Keratinocyte (primary cell): ENCODE results near the gene TTC9B. TPM values are rescaled to one million over a fixed set of nuclear protein-coding genes. Genes with fewer than 3 reads are reported as not detected.

Experiments
- DNase-seq: peaks from one replicate; pipeline ENCODE4 v3.0.0-alpha.2; 2011; ENCODE audit warnings: low read depth, missing footprints, low spot score
- FAIRE-seq: peaks from 2 replicates; lab custom pipeline; 2011; peaks lifted over from hg19 to GRCh38; lab: Jason Lieb, UNC
- H2AFZ ChIP-seq: 2 replicates; pipeline ENCODE4 v1.6.0; 2012; ENCODE audit warnings: low read length, control low read depth, inconsistent platforms; ENCODE audit not compliant: control insufficient read depth
- H3K27ac ChIP-seq: 2 replicates; pipeline ENCODE4 v1.5.1; 2011; ENCODE audit warnings: low read length; ENCODE audit not compliant: control insufficient read depth, insufficient read depth
- H3K27me3 ChIP-seq: 3 replicates; pipeline ENCODE4 v1.6.0; 2011; ENCODE audit warnings: low read length; ENCODE audit not compliant: control insufficient read depth, insufficient read depth; ENCODE audit errors: extremely low read depth
- H3K36me3 ChIP-seq, 2 experiments: 2 replicates in 1 of 2; 3 replicates in 1 of 2; pipeline ENCODE4 v1.5.1; 2011; ENCODE audit warnings: low read length in 2 of 2, mild to moderate bottlenecking in 1 of 2; ENCODE audit not compliant: control insufficient read depth in 2 of 2, insufficient read depth in 2 of 2; ENCODE audit errors: extremely low read depth in 1 of 2
- H3K4me1 ChIP-seq: 3 replicates; pipeline ENCODE4 v1.5.1; 2011; ENCODE audit warnings: low read length; ENCODE audit not compliant: control insufficient read depth, insufficient read depth; ENCODE audit errors: extremely low read depth
- H3K4me2 ChIP-seq: 3 replicates; pipeline ENCODE4 v1.6.0; 2011; ENCODE audit warnings: low read depth, low read length; ENCODE audit not compliant: control insufficient read depth, insufficient read depth; ENCODE audit errors: extremely low read depth
- H3K4me3 ChIP-seq, 3 experiments: fragments of 200-600 bp in 1 of 3; sonication (generic) in 1 of 3; 2 replicates in 2 of 3; 3 replicates in 1 of 3; pipeline ENCODE4 v1.5.1; 2011 to 2016; ENCODE audit warnings: low read length in 3 of 3, mild to moderate bottlenecking in 3 of 3, control low read depth in 2 of 3, inconsistent platforms in 1 of 3, low read depth in 1 of 3, mixed read lengths in 1 of 3, mixed run types in 1 of 3, moderate library complexity in 1 of 3; ENCODE audit not compliant: control insufficient read depth in 2 of 3, insufficient read depth in 2 of 3; ENCODE audit errors: extremely low read depth in 1 of 3
- H3K79me2 ChIP-seq: 2 replicates; pipeline ENCODE4 v1.6.0; 2012; ENCODE audit warnings: low read length; ENCODE audit not compliant: control insufficient read depth, insufficient read depth
- H3K9ac ChIP-seq: 3 replicates; pipeline ENCODE4 v1.6.0; 2011; ENCODE audit warnings: low read length; ENCODE audit not compliant: control insufficient read depth, insufficient read depth; ENCODE audit errors: extremely low read depth
- H3K9me1 ChIP-seq: 3 replicates; pipeline ENCODE4 v1.6.0; 2011; ENCODE audit warnings: low read length; ENCODE audit not compliant: control insufficient read depth, insufficient read depth; ENCODE audit errors: extremely low read depth
- H3K9me3 ChIP-seq: 2 replicates; pipeline ENCODE4 v1.5.1; 2012; ENCODE audit warnings: low read depth, low read length; ENCODE audit not compliant: control insufficient read depth
- H4K20me1 ChIP-seq: 3 replicates; pipeline ENCODE4 v1.6.0; 2011; ENCODE audit warnings: low read length; ENCODE audit not compliant: control insufficient read depth, insufficient read depth; ENCODE audit errors: extremely low read depth
- CTCF ChIP-seq, 3 experiments: IDR thresholded peaks in 1 of 3; conservative IDR thresholded peaks in 1 of 3; optimal IDR thresholded peaks in 1 of 3; 2 replicates in 2 of 3; 3 replicates in 1 of 3; pipeline versions ENCODE3 to v1.5.1; 2011; ENCODE audit warnings: low read length in 3 of 3, mild to moderate bottlenecking in 3 of 3, moderate library complexity in 2 of 3, control low read depth in 1 of 3, inconsistent platforms in 1 of 3; ENCODE audit not compliant: insufficient read depth in 2 of 3; ENCODE audit errors: extremely low read depth in 1 of 3
- EZH2 ChIP-seq: IDR thresholded peaks from one replicate; pipeline ENCODE4 v1.6.1; 2012; ENCODE audit warnings: inconsistent platforms, mild to moderate bottlenecking, low read length, moderate library complexity
- dilution Hi-C: fragments of 300-500 bp; cut with MboI; formaldehyde crosslinking; loops from one replicate; pipeline ENCODE4 v1.7.0; 2020; ENCODE audit warnings: low sequenced_read_pairs; ENCODE audit not compliant: extremely low pct_ligation_motif_present
- polyA plus RNA-seq, 5 experiments: library from polyadenylated mRNA; depleted of rRNA in 3 of 5; stranded (reverse) in 3 of 5; stranded (forward) in 1 of 5; unstranded in 1 of 5; fragments of >200 nt; gene quantifications; 1 replicate in 1 of 5; 2 replicates in 3 of 5; 3 replicates in 1 of 5; pipeline versions ENCODE4 v1.2.1 to v1.2.3, GENCODE V29; 2011 to 2012; ENCODE audit warnings: missing spikeins in 2 of 5, low read depth in 1 of 5, low replicate concordance in 1 of 5

Gene TTC9B
- polyA plus RNA-seq, 1 donor (not counting 4 experiments of a cell fraction or from before 2014, with no cell fraction given), result not detected

- DNase-seq, result no peak
- no peaks in the 10 kb centered on the region for H3K79me2 ChIP-seq
- H3K9ac ChIP-seq, result no peak overlapping the region
- TF ChIP-seq CTCF (optimal IDR thresholded peaks at IDR 0.05 in 1 of 3, IDR thresholded peaks at IDR 0.05 in 1 of 3, conservative IDR thresholded peaks at IDR 0.05 in 1 of 3; ENCODE audit: extremely low read depth in 1 of 3, insufficient read depth in 2 of 3, low read length in 3 of 3) (no peak), EZH2 (no peak)
- no peak overlapping the region for H2AFZ ChIP-seq
- peaks cover 25% of the 10 kb centered on the region for H3K27me3 ChIP-seq
- no peak for FAIRE-seq
- no peaks in the 10 kb centered on the region for H3K9me1 ChIP-seq
- no peak overlapping the region for H3K27ac ChIP-seq
- H3K4me1 ChIP-seq, result peaks cover 6% of the 10 kb centered on the region
- dilution Hi-C loops, result no loop called here
- H3K4me3 ChIP-seq, result no peak overlapping the region
- no peaks in the 10 kb centered on the region for H3K36me3 ChIP-seq
- no peaks in the 10 kb centered on the region for H4K20me1 ChIP-seq
- no peaks in the 10 kb centered on the region for H3K9me3 ChIP-seq
- H3K4me2 ChIP-seq, result peak overlapping the region; percentile 39
These were observed 5.1 kb upstream of the TTC9B start for GRCh38 chr19:40223135-40223822.

GRCh38 chr19:40221858-40222619 is 3.9 kb upstream of the TTC9B start:
- no peak overlapping the region for H3K27ac ChIP-seq
- no peaks in the 10 kb centered on the region for H3K36me3 ChIP-seq
- no peak overlapping the region for H3K4me2 ChIP-seq
- no peak overlapping the region for H3K4me3 ChIP-seq
- peaks cover 33% of the 10 kb centered on the region for H3K27me3 ChIP-seq
- H3K4me1 ChIP-seq, result peaks cover 9% of the 10 kb centered on the region
- no peaks in the 10 kb centered on the region for H3K79me2 ChIP-seq
- H3K9ac ChIP-seq, result no peak overlapping the region
- TF ChIP-seq EZH2 (no peak), CTCF (optimal IDR thresholded peaks at IDR 0.05 in 1 of 3, IDR thresholded peaks at IDR 0.05 in 1 of 3, conservative IDR thresholded peaks at IDR 0.05 in 1 of 3; ENCODE audit: extremely low read depth in 1 of 3, insufficient read depth in 2 of 3, low read length in 3 of 3) (peak; percentile 67 to 80 (median 76))
- peak; percentile 76 for FAIRE-seq
- no peak overlapping the region for H2AFZ ChIP-seq
- no peaks in the 10 kb centered on the region for H3K9me1 ChIP-seq
- dilution Hi-C loops, result no loop called here
- no peaks in the 10 kb centered on the region for H3K9me3 ChIP-seq
- no peaks in the 10 kb centered on the region for H4K20me1 ChIP-seq
- DNase-seq, result peak; percentile 76
